SK-N-SH treated with all-trans-retinoic acid at 6 μM for 48 hours (cell line): ENCODE results near the gene PILRA.

Source experiments
- ATAC-seq: fragments of 200-7000 bp; cut with Tn5 transposase; 3 replicates; pipeline ENCODE4 v1.9.1; 2020; ENCODE audit warnings: mild to moderate bottlenecking, moderate library complexity
- ARNTL ChIP-seq: fragments of 450-650 bp; formaldehyde crosslinking; IDR thresholded peaks from 2 replicates; pipeline ENCODE4 v1.5.0; 2020; ENCODE audit warnings: low read depth, mild to moderate bottlenecking, moderate library complexity, borderline replicate concordance
- BACH2 ChIP-seq: fragments of 250-450 bp; sonication (Bioruptor Pico); IDR thresholded peaks from 2 replicates; pipeline ENCODE4 v1.9.0; 2021; ENCODE audit warnings: mild to moderate bottlenecking, borderline replicate concordance
- CSDC2 ChIP-seq: fragments of 250-450 bp; sonication (Bioruptor Pico); IDR thresholded peaks from 2 replicates; pipeline ENCODE4 v1.5.0; 2020; ENCODE audit warnings: mild to moderate bottlenecking, moderate library complexity
- ESRRG ChIP-seq: fragments of 250-450 bp; sonication (Bioruptor Pico); IDR thresholded peaks from 2 replicates; pipeline ENCODE4 v1.6.1; 2021; ENCODE audit warnings: mild to moderate bottlenecking
- GLIS3 ChIP-seq: fragments of 250-450 bp; sonication (Bioruptor Pico); IDR thresholded peaks from 2 replicates; pipeline ENCODE4 v1.5.0; 2020; ENCODE audit warnings: mild to moderate bottlenecking, moderate library complexity
- ISL1 ChIP-seq: fragments of 250-450 bp; sonication (Bioruptor Pico); IDR thresholded peaks from 2 replicates; pipeline ENCODE4 v2.1.2; 2022; ENCODE audit warnings: mild to moderate bottlenecking, moderate library complexity
- OSR1 ChIP-seq: fragments of 250-450 bp; sonication (Bioruptor Pico); IDR thresholded peaks from 2 replicates; pipeline ENCODE4 v1.8.0; 2022; ENCODE audit warnings: moderate library complexity, mild to moderate bottlenecking, inconsistent platforms
- PPARA ChIP-seq: fragments of 250-450 bp; sonication (Bioruptor Pico); IDR thresholded peaks from 2 replicates; pipeline ENCODE4 v1.5.0; 2020; ENCODE audit warnings: mild to moderate bottlenecking, borderline replicate concordance
- RARB ChIP-seq: fragments of 250-450 bp; sonication (Bioruptor Pico); IDR thresholded peaks from 2 replicates; pipeline ENCODE4 v1.8.0; 2021; ENCODE audit warnings: mild to moderate bottlenecking, moderate library complexity
- SNAI2 ChIP-seq: fragments of 250-450 bp; sonication (Bioruptor Pico); IDR thresholded peaks from 2 replicates; pipeline ENCODE4 v1.5.0; 2020; ENCODE audit warnings: mild to moderate bottlenecking, moderate library complexity
- TCF4 ChIP-seq: fragments of 250-450 bp; sonication (Bioruptor Pico); IDR thresholded peaks from 2 replicates; pipeline ENCODE4 v1.8.0; 2021; ENCODE audit warnings: mild to moderate bottlenecking, moderate library complexity, borderline replicate concordance
- TOX ChIP-seq: fragments of 250-450 bp; sonication (Bioruptor Pico); IDR thresholded peaks from 2 replicates; pipeline ENCODE4 v1.8.0; 2021; ENCODE audit warnings: mild to moderate bottlenecking, moderate library complexity, borderline replicate concordance
- ZC3H10 ChIP-seq: fragments of 250-450 bp; sonication (Bioruptor Pico); IDR thresholded peaks from 2 replicates; pipeline ENCODE4 v1.5.1; 2021; ENCODE audit warnings: mild to moderate bottlenecking, moderate library complexity
- ZFP3 ChIP-seq: fragments of 250-450 bp; sonication (Bioruptor Pico); IDR thresholded peaks from 2 replicates; pipeline ENCODE4 v1.5.0; 2020; ENCODE audit warnings: mild to moderate bottlenecking, moderate library complexity
- ZFP30 ChIP-seq: fragments of 450-650 bp; formaldehyde crosslinking; IDR thresholded peaks from 2 replicates; pipeline ENCODE4 v1.5.0; 2022; ENCODE audit warnings: mild to moderate bottlenecking, moderate library complexity
- ZNF565 ChIP-seq: fragments of 450-650 bp; formaldehyde crosslinking; conservative IDR thresholded peaks from 2 replicates; pipeline ENCODE4 v1.5.0; 2020; ENCODE audit warnings: low read depth, mild to moderate bottlenecking, moderate library complexity
- ZNF70 ChIP-seq: fragments of 450-650 bp; formaldehyde crosslinking; IDR thresholded peaks from 2 replicates; pipeline ENCODE4 v1.5.0; 2020; ENCODE audit warnings: mild to moderate bottlenecking, moderate library complexity
- ZNF8 ChIP-seq: fragments of 450-650 bp; formaldehyde crosslinking; IDR thresholded peaks from 2 replicates; pipeline ENCODE4 v1.5.0; 2020; ENCODE audit warnings: mild to moderate bottlenecking, moderate library complexity
- TF ChIP-seq, protein P1 (sequence below): fragments of 250-450 bp; sonication (Bioruptor Pico); IDR thresholded peaks from 2 replicates; pipeline ENCODE4 v1.8.0; 2020; ENCODE audit warnings: mild to moderate bottlenecking, moderate library complexity, borderline replicate concordance
- TF ChIP-seq, protein P2 (sequence below): fragments of 250-450 bp; sonication (Bioruptor Pico); IDR thresholded peaks from 2 replicates; pipeline ENCODE4 v1.5.0; 2020; ENCODE audit warnings: mild to moderate bottlenecking, moderate library complexity
- TF ChIP-seq, protein P3 (sequence below): fragments of 250-450 bp; sonication (Bioruptor Pico); IDR thresholded peaks from 2 replicates; pipeline ENCODE4 v1.8.0; 2021; ENCODE audit warnings: low read depth, mild to moderate bottlenecking, moderate library complexity, borderline replicate concordance
- TF ChIP-seq, protein P4 (sequence below): fragments of 250-450 bp; sonication (Bioruptor Pico); IDR thresholded peaks from 2 replicates; pipeline ENCODE4 v1.5.1; 2021; ENCODE audit warnings: mild to moderate bottlenecking, moderate library complexity

Gene PILRA

DNA sequence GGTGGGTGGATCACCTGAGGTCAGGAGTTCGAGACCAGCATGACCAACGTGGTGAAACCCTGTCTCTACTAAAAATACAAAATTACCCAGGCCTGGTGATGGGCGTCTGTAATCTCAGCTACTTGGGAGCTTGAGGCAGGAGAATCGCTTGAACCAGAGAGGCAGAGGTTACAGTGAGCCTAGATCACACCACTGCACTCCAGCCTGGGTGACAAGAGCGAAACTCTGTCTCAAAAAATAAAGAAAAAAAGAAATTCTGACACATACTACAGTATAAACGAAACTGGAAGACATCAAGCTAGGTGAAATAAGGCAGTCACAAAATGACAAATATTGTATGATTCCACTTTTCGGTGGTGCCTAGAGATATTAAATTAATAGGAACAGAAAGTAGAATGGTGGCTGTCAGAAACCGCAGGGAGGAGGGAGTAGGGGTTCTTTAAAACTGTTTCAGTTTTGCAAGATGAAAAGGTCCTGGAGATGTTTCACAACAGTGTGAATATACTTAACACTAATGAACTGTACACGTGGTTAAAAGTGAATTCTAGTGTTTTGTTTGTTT lies 23.2 kb downstream of the PILRA start (continued):
- TF ChIP-seq BACH2 (CRISPR knock-in tag) (no peak), CSDC2 (CRISPR knock-in tag) (no peak), TCF4 (CRISPR knock-in tag) (no peak), SNAI2 (no peak), ZNF8 (CRISPR knock-in tag) (no peak), TOX (CRISPR knock-in tag) (no peak), PPARA (CRISPR knock-in tag) (no peak), ZFP30 (CRISPR knock-in tag) (no peak), ZNF70 (CRISPR knock-in tag) (no peak), ESRRG (no peak)
- TF ChIP-seq, protein P1, sequence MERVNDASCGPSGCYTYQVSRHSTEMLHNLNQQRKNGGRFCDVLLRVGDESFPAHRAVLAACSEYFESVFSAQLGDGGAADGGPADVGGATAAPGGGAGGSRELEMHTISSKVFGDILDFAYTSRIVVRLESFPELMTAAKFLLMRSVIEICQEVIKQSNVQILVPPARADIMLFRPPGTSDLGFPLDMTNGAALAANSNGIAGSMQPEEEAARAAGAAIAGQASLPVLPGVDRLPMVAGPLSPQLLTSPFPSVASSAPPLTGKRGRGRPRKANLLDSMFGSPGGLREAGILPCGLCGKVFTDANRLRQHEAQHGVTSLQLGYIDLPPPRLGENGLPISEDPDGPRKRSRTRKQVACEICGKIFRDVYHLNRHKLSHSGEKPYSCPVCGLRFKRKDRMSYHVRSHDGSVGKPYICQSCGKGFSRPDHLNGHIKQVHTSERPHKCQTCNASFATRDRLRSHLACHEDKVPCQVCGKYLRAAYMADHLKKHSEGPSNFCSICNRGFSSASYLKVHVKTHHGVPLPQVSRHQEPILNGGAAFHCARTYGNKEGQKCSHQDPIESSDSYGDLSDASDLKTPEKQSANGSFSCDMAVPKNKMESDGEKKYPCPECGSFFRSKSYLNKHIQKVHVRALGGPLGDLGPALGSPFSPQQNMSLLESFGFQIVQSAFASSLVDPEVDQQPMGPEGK (CRISPR knock-in tag): no peak

DNA sequence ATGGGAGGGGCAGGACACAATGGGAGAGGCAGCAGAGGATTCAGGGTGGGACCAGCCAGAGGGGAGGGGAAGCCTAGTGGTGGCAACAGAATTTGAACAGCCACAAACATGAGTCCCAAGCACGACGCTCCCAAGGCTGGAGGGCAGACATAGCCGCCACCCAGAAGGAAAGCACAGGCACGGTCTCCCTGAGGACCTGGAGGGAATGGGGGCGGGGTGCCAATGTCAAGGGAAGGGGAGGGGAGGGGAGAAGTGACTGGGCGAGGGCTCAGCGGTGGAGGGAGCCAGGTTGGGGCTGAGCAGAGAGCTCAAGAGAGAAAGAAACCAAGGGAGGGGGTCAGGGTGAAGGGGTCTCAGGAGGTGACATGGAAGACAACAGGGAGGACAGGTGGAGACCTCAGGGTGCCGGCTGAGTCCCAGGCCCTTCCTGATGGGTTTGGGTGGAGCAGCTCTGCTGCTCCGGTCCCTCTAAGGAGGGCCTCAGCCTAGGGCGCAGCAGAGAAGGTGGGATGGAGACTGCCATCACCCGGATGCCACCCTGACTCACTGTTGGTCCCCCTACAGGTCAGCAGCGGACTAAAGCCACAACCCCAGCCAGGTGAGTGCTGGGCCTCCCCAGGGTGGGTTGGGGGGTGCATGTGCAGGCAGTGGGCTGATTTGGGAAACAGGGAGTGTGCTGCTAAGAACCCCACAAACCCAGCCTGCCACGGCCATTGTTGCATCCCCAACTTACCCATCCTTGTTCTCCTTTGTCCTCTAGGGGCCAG lies 24.2 kb downstream of the PILRA start:
- no peak for ATAC-seq
- no peak for TF ChIP-seq ISL1 (CRISPR knock-in tag)

DNA sequence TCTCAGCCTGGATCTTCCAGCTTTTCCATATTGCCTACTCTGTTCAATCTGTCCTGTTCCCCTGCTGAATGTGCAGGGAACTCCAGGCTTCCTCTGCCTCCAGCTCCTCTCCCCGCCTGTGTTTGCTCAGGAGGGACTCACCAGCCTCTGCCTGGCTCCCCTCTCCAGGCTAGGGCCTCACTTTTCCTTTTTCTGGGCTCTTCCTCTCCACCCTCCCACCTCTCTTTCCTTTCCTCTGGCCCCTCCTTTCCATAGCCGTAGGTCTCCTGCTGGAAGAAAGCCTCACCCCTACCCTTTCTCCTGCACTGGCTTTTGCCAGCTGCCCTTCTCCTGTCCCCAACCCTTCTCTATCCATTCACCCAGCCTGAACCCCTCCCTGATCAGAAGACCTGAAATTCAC lies 25.0 kb downstream of the PILRA start:
- TF ChIP-seq ZC3H10 (CRISPR knock-in tag): no peak
- TF ChIP-seq, protein P2, sequence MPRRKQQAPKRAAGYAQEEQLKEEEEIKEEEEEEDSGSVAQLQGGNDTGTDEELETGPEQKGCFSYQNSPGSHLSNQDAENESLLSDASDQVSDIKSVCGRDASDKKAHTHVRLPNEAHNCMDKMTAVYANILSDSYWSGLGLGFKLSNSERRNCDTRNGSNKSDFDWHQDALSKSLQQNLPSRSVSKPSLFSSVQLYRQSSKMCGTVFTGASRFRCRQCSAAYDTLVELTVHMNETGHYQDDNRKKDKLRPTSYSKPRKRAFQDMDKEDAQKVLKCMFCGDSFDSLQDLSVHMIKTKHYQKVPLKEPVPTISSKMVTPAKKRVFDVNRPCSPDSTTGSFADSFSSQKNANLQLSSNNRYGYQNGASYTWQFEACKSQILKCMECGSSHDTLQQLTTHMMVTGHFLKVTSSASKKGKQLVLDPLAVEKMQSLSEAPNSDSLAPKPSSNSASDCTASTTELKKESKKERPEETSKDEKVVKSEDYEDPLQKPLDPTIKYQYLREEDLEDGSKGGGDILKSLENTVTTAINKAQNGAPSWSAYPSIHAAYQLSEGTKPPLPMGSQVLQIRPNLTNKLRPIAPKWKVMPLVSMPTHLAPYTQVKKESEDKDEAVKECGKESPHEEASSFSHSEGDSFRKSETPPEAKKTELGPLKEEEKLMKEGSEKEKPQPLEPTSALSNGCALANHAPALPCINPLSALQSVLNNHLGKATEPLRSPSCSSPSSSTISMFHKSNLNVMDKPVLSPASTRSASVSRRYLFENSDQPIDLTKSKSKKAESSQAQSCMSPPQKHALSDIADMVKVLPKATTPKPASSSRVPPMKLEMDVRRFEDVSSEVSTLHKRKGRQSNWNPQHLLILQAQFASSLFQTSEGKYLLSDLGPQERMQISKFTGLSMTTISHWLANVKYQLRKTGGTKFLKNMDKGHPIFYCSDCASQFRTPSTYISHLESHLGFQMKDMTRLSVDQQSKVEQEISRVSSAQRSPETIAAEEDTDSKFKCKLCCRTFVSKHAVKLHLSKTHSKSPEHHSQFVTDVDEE (CRISPR knock-in tag): no peak
- TF ChIP-seq GLIS3: no peak
- no peak for TF ChIP-seq BACH2 (CRISPR knock-in tag)
- no peak for TF ChIP-seq ZNF565
- TF ChIP-seq, protein P3, sequence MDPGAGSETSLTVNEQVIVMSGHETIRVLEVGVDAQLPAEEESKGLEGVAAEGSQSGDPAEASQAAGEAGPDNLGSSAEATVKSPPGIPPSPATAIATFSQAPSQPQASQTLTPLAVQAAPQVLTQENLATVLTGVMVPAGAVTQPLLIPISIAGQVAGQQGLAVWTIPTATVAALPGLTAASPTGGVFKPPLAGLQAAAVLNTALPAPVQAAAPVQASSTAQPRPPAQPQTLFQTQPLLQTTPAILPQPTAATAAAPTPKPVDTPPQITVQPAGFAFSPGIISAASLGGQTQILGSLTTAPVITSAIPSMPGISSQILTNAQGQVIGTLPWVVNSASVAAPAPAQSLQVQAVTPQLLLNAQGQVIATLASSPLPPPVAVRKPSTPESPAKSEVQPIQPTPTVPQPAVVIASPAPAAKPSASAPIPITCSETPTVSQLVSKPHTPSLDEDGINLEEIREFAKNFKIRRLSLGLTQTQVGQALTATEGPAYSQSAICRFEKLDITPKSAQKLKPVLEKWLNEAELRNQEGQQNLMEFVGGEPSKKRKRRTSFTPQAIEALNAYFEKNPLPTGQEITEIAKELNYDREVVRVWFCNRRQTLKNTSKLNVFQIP: no peak
- no peak for TF ChIP-seq RARB (CRISPR knock-in tag)
- TF ChIP-seq PPARA (CRISPR knock-in tag): no peak
- TF ChIP-seq ZNF8 (CRISPR knock-in tag): no peak
- no peak for TF ChIP-seq ZNF70 (CRISPR knock-in tag)
- ATAC-seq: no peak

DNA sequence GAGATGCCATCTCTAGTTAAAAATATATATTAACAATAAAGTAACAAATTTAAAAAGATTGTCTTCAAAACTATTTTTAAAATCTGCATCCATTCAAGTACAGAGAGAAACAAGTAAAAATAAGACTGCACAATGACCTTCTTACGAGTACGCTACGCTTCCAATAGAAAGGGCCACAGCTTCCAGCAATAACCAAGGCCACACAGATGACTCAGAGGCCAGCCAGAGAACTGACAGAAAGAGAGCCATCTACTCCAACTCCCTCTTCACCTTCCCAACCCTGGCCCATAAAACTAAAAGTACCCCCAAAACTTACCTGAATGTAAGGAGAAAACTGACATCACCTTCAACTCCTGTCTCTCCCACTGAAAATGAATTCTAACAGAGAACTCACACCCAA lies 26.8 kb downstream of the PILRA start:
- ATAC-seq: no peak
- TF ChIP-seq, protein P4, sequence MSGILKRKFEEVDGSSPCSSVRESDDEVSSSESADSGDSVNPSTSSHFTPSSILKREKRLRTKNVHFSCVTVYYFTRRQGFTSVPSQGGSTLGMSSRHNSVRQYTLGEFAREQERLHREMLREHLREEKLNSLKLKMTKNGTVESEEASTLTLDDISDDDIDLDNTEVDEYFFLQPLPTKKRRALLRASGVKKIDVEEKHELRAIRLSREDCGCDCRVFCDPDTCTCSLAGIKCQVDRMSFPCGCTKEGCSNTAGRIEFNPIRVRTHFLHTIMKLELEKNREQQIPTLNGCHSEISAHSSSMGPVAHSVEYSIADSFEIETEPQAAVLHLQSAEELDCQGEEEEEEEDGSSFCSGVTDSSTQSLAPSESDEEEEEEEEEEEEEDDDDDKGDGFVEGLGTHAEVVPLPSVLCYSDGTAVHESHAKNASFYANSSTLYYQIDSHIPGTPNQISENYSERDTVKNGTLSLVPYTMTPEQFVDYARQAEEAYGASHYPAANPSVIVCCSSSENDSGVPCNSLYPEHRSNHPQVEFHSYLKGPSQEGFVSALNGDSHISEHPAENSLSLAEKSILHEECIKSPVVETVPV (CRISPR knock-in tag): no peak
- TF ChIP-seq, protein P2 (CRISPR knock-in tag): no peak
- TF ChIP-seq CSDC2 (CRISPR knock-in tag): no peak
- TF ChIP-seq, protein P3: no peak
- TF ChIP-seq ARNTL: no peak
- no peak for TF ChIP-seq TCF4 (CRISPR knock-in tag)
- no peak for TF ChIP-seq ISL1 (CRISPR knock-in tag)
- TF ChIP-seq BACH2 (CRISPR knock-in tag): no peak
- TF ChIP-seq ZC3H10 (CRISPR knock-in tag): no peak
- TF ChIP-seq ESRRG: no peak
- no peak for TF ChIP-seq TOX (CRISPR knock-in tag)
- TF ChIP-seq ZFP30 (CRISPR knock-in tag): no peak
- no peak for TF ChIP-seq ZNF70 (CRISPR knock-in tag)
- TF ChIP-seq OSR1 (CRISPR knock-in tag): no peak
- no peak for TF ChIP-seq ZNF565
- TF ChIP-seq ZFP3 (CRISPR knock-in tag): no peak
- no peak for TF ChIP-seq ZNF8 (CRISPR knock-in tag)
- TF ChIP-seq, all 23 proteins: peak for 0
